ENCODE results near the gene WEE1. TPM values are rescaled to one million over a fixed set of nuclear protein-coding genes. Genes with fewer than 3 reads are reported as not detected.
"Not testable (repeated sequence)": the region's sequence is repeated elsewhere in the genome, so short reads cannot be mapped to it uniquely, and the experiment has no call there.

Gene WEE1
- polyA plus RNA-seq (ENCODE audit: insufficient read length), result 117 TPM
- long read RNA-seq, donor 1, transcript WEE1-202 (11 exons, 2,799 nt), result major isoform, 19 of 26 reads
- long read RNA-seq, donor 1, partial matches to known transcripts, result 7 of 26 reads
- long read RNA-seq, donor 1, other reads (novel, unspliced or antisense), result 0 of 26 reads
- long read RNA-seq, donor 2, transcript WEE1-202 (11 exons, 2,799 nt), result major isoform, 11 of 22 reads
- long read RNA-seq, donor 2, partial matches to known transcripts, result 10 of 22 reads
- long read RNA-seq, donor 2, other reads (novel, unspliced or antisense), result 0 of 22 reads
- long read RNA-seq, donor 3, partial matches to known transcripts, result 5 of 9 reads
- long read RNA-seq, donor 3, other reads (novel, unspliced or antisense), result 0 of 9 reads
- long read RNA-seq, donor 4, partial matches to known transcripts, result 0 of 1 reads
- long read RNA-seq, donor 4, other reads (novel, unspliced or antisense), result 0 of 1 reads
- long read RNA-seq, donor 5, full-length matches to known transcripts, result 18 of 92 reads
- long read RNA-seq, donor 5, partial matches to known transcripts, result 74 of 92 reads
- long read RNA-seq, donor 5, other reads (novel, unspliced or antisense), result 0 of 92 reads
- long read RNA-seq, donor 6, transcript WEE1-202 (11 exons, 2,799 nt), result major isoform, 11 of 30 reads
- long read RNA-seq, donor 6, partial matches to known transcripts, result 16 of 30 reads
- long read RNA-seq, donor 6, other reads (novel, unspliced or antisense), result 0 of 30 reads
- long read RNA-seq, donor 7, full-length matches to known transcripts, result 28 of 28 reads
- long read RNA-seq, donor 7, partial matches to known transcripts, result 0 of 28 reads
- long read RNA-seq, donor 7, other reads (novel, unspliced or antisense), result 0 of 28 reads
- long read RNA-seq, donor 8, partial matches to known transcripts, result 0 of 5 reads
- long read RNA-seq, donor 8, other reads (novel, unspliced or antisense), result 0 of 5 reads

- DNase-seq, result peak; percentile 98
Observed at GRCh38 chr11:9573052-9573774, at the start of gene WEE1. Gene WEE1, plus strand, starts transcription at chr11:9573670. Its CDS starts 264 bp downstream, at chr11:9573934.

GRCh38 chr11:9524001-9524400 lies 49.5 kb upstream of the WEE1 start:
- DNase-seq, result no peak

- DNase-seq, result no peak
Observed at GRCh38 chr11:9525116-9525515, 48.4 kb upstream of the WEE1 start.

GRCh38 chr11:9527481-9528135 lies 45.9 kb upstream of the WEE1 start:
- DNase-seq, result no peak

GRCh38 chr11:9528136-9528501 lies 45.4 kb upstream of the WEE1 start:
- DNase-seq, result no peak

- DNase-seq, result no peak
Observed at GRCh38 chr11:9528573-9529333, 44.7 kb upstream of the WEE1 start.

- DNase-seq, result no peak
Observed at GRCh38 chr11:9529334-9529650, 44.2 kb upstream of the WEE1 start.

- DNase-seq, result no peak
Observed at GRCh38 chr11:9530020-9530621, 43.3 kb upstream of the WEE1 start.

GRCh38 chr11:9530901-9531625 lies 42.4 kb upstream of the WEE1 start:
- no peak for DNase-seq

- no peak for DNase-seq
Observed at GRCh38 chr11:9533058-9533457, 40.4 kb upstream of the WEE1 start.

GRCh38 chr11:9533736-9534473 lies 39.6 kb upstream of the WEE1 start:
- no peak for DNase-seq

GRCh38 chr11:9535189-9535781 lies 38.2 kb upstream of the WEE1 start:
- DNase-seq, result no peak

GRCh38 chr11:9538548-9538947 lies 34.9 kb upstream of the WEE1 start:
- DNase-seq, result no peak

GRCh38 chr11:9549216-9549615 lies 24.3 kb upstream of the WEE1 start:
- DNase-seq, result not testable (repeated sequence)

- DNase-seq, result no peak
Observed at GRCh38 chr11:9550191-9550628, 23.3 kb upstream of the WEE1 start.

GRCh38 chr11:9561279-9561982 lies 12.0 kb upstream of the WEE1 start:
- no peak for DNase-seq

GRCh38 chr11:9562716-9563115 lies 10.8 kb upstream of the WEE1 start:
- DNase-seq, result no peak

GRCh38 chr11:9563196-9563730 lies 10.2 kb upstream of the WEE1 start:
- DNase-seq, result no peak

All from left kidney (tissue), 8 donors.